H9 (cell line): ENCODE measurements around the gene PLCB1. TPM values are rescaled to one million over a fixed set of nuclear protein-coding genes. Genes with fewer than 3 reads are reported as not detected.

ENCODE experiments used
- DNase-seq: peaks from one replicate; pipeline ENCODE4 v3.0.0-alpha.2; 2017
- H2AFZ ChIP-seq: one replicate; pipeline ENCODE4 v1.6.1; 2013; ENCODE audit warnings: mild to moderate bottlenecking, low read length, control low read depth, moderate library complexity
- H2AK5ac ChIP-seq: 2 replicates; pipeline ENCODE4 v1.6.1; 2013; ENCODE audit warnings: low read length, control low read depth, mixed read lengths; ENCODE audit not compliant: insufficient read length
- H2BK120ac ChIP-seq: one replicate; pipeline ENCODE4 v1.6.1; 2013; ENCODE audit warnings: low read depth, mild to moderate bottlenecking, low read length, control low read depth, inconsistent platforms; ENCODE audit not compliant: poor library complexity, severe bottlenecking
- H2BK12ac ChIP-seq: 2 replicates; pipeline ENCODE4 v1.6.1; 2013; ENCODE audit warnings: low read length, control low read depth, mixed read lengths, low read depth; ENCODE audit not compliant: insufficient read length
- H2BK15ac ChIP-seq: 2 replicates; pipeline ENCODE4 v1.6.1; 2013; ENCODE audit warnings: low read depth, low read length, control low read depth
- H2BK20ac ChIP-seq: one replicate; pipeline ENCODE4 v1.6.1; 2013; ENCODE audit warnings: low read depth, mild to moderate bottlenecking, low read length, control low read depth, inconsistent platforms; ENCODE audit not compliant: poor library complexity, severe bottlenecking
- H2BK5ac ChIP-seq: 2 replicates; pipeline ENCODE4 v1.6.1; 2013; ENCODE audit warnings: low read length, control low read depth, mixed read lengths; ENCODE audit not compliant: insufficient read length
- H3K14ac ChIP-seq: 2 replicates; pipeline ENCODE4 v1.6.1; 2013; ENCODE audit warnings: low read length, control low read depth; ENCODE audit not compliant: insufficient read depth
- H3K18ac ChIP-seq: 2 replicates; pipeline ENCODE4 v1.6.1; 2013; ENCODE audit warnings: low read depth, mild to moderate bottlenecking, mixed read lengths, low read length, control low read depth; ENCODE audit not compliant: insufficient read length
- H3K23ac ChIP-seq: 2 replicates; pipeline ENCODE4 v1.6.1; 2013; ENCODE audit warnings: low read length, control low read depth, mixed read lengths, low read depth; ENCODE audit not compliant: insufficient read length
- H3K23me2 ChIP-seq: 2 replicates; pipeline ENCODE4 v1.6.1; 2013; ENCODE audit warnings: low read depth, mild to moderate bottlenecking, mixed read lengths, low read length, control low read depth; ENCODE audit not compliant: insufficient read length, poor library complexity, severe bottlenecking
- H3K27ac ChIP-seq: 2 replicates; pipeline ENCODE4 v1.5.1; 2013; ENCODE audit warnings: low read length, control low read depth, mixed read lengths, low read depth; ENCODE audit not compliant: insufficient read length
- H3K27me3 ChIP-seq: 2 replicates; pipeline ENCODE4 v1.6.1; 2013; ENCODE audit warnings: low read length, control low read depth, inconsistent platforms; ENCODE audit not compliant: insufficient read depth
- H3K4ac ChIP-seq: 2 replicates; pipeline ENCODE4 v1.6.1; 2013; ENCODE audit warnings: low read depth, mild to moderate bottlenecking, control low read depth, inconsistent platforms, low read length, moderate library complexity
- H3K4me1 ChIP-seq: 2 replicates; pipeline ENCODE4 v1.6.1; 2013; ENCODE audit warnings: low read length, control low read depth, inconsistent platforms; ENCODE audit not compliant: insufficient read depth
- H3K4me2 ChIP-seq: 2 replicates; pipeline ENCODE4 v1.6.1; 2013; ENCODE audit warnings: low read length, control low read depth, mixed read lengths; ENCODE audit not compliant: insufficient read length, insufficient read depth
- H3K56ac ChIP-seq: 2 replicates; pipeline ENCODE4 v1.6.1; 2013; ENCODE audit warnings: low read depth, mild to moderate bottlenecking, mixed read lengths, low read length, control low read depth; ENCODE audit not compliant: insufficient read length
- H3K79me1 ChIP-seq: 2 replicates; pipeline ENCODE4 v1.6.1; 2013; ENCODE audit warnings: low read depth, mild to moderate bottlenecking, moderate library complexity, low read length, control low read depth, inconsistent platforms; ENCODE audit not compliant: insufficient read depth, poor library complexity, severe bottlenecking
- H3K79me2 ChIP-seq: 2 replicates; pipeline ENCODE4 v1.6.1; 2013; ENCODE audit warnings: low read length, control low read depth, inconsistent platforms; ENCODE audit not compliant: insufficient read depth
- H3K9ac ChIP-seq: 2 replicates; pipeline ENCODE4 v1.6.1; 2013; ENCODE audit warnings: low read length, control low read depth, mixed read lengths; ENCODE audit not compliant: insufficient read length; ENCODE audit errors: extremely low read depth
- H3K9me3 ChIP-seq: one replicate; pipeline ENCODE4 v1.6.1; 2013; ENCODE audit warnings: low read depth, low read length, inconsistent platforms; ENCODE audit not compliant: control insufficient read depth
- H3T11ph ChIP-seq: one replicate; pipeline ENCODE4 v1.6.1; 2013; ENCODE audit warnings: mild to moderate bottlenecking, low read length, control low read depth, inconsistent platforms
- H4K20me1 ChIP-seq: one replicate; pipeline ENCODE4 v1.6.1; 2013; ENCODE audit not compliant: control insufficient read depth, insufficient read length, insufficient read depth
- H4K5ac ChIP-seq: 2 replicates; pipeline ENCODE4 v1.6.1; 2013; ENCODE audit warnings: low read depth, mild to moderate bottlenecking, mixed read lengths, low read length, control low read depth; ENCODE audit not compliant: insufficient read length
- H4K8ac ChIP-seq: replicated peaks from 2 replicates; pipeline ENCODE4 v1.6.1; 2013; ENCODE audit warnings: low read length, control low read depth, mixed read lengths, low read depth; ENCODE audit not compliant: insufficient read length
- H4K91ac ChIP-seq: 2 replicates; pipeline ENCODE4 v1.6.1; 2013; ENCODE audit warnings: low read depth, mild to moderate bottlenecking, moderate library complexity, mixed read lengths, low read length, control low read depth; ENCODE audit not compliant: insufficient read length
- H3K27ac Mint-ChIP-seq, 3 experiments: 2 replicates in 2 of 3; 3 replicates in 1 of 3; pipeline ENCODE4 v1.8.0; 2020 to 2021; ENCODE audit warnings: mixed read lengths in 3 of 3, mild to moderate bottlenecking in 1 of 3, moderate library complexity in 1 of 3
- H3K27me3 Mint-ChIP-seq: 2 replicates; pipeline ENCODE4 v1.8.0; 2021; ENCODE audit warnings: low read depth, mild to moderate bottlenecking, moderate library complexity, mixed read lengths
- H3K36me3 Mint-ChIP-seq, 3 experiments: 2 replicates in 2 of 3; 3 replicates in 1 of 3; pipeline ENCODE4 v1.8.0; 2020 to 2021; ENCODE audit warnings: low read depth in 3 of 3, mixed read lengths in 3 of 3; ENCODE audit not compliant: insufficient read depth in 1 of 3
- H3K4me1 Mint-ChIP-seq, 2 experiments: 2 replicates each; pipeline ENCODE4 v1.8.0; 2020; ENCODE audit warnings: mixed read lengths in 2 of 2
- H3K4me3 Mint-ChIP-seq, 2 experiments: 2 replicates in 1 of 2; 3 replicates in 1 of 2; pipeline ENCODE4 v1.8.0; 2020 to 2021; ENCODE audit warnings: mild to moderate bottlenecking in 2 of 2, mixed read lengths in 2 of 2, moderate library complexity in 1 of 2
- H3K9me3 Mint-ChIP-seq, 2 experiments: 2 replicates in 1 of 2; 3 replicates in 1 of 2; pipeline ENCODE4 v1.8.0; 2020; ENCODE audit warnings: mild to moderate bottlenecking in 2 of 2, mixed read lengths in 2 of 2, moderate library complexity in 1 of 2
- WGBS: extraction: QIAGEN DNeasy Blood & Tissue Kit; methylation state at CpG from one replicate; pipeline ENCODE4 v1.1.7; 2013; ENCODE audit warnings: missing lambda C conversion rate, low lambda C conversion rate, mixed read lengths; ENCODE audit not compliant: insufficient read length; ENCODE audit errors: extremely low coverage; 5-methylcytosine and 5-hydroxymethylcytosine counted together
- total RNA-seq: library from RNA; stranded (reverse); gene quantifications from 2 replicates; pipeline ENCODE4 v1.2.1, GENCODE V29; 2021
- TF ChIP-seq, protein P1 (sequence below): fragments of 200-600 bp; sonication (generic); conservative IDR thresholded peaks from 3 replicates; pipeline ENCODE4 v1.8.0; 2021; ENCODE audit warnings: antibody characterized with exemption, mild to moderate bottlenecking

The PLCB1 gene
- total RNA-seq, 1 experiment from 2014 or later: 11.5 TPM

DNA sequence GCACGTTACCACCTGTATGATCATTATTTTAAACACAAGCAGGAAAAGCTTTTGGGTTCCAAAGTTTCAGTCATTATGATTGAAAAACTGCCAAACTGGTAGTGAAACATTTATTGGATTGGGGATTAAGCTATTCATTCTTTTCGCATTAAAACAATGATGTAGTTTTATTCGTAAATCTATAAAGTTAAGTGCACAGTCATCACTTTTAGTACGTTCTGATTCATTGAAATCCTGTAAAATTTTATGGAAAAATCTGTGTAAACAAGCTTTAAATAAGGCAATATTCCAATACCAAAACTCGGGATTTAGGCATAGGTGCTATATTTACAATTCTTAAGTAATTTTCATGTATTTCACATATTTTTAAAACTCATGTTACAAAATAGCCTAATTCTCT is 379.9 kb downstream of the PLCB1 start:
- no peak overlapping the region for H2AFZ ChIP-seq
- no peaks in the 10 kb centered on the region for H3K79me2 ChIP-seq
- no peaks in the 10 kb centered on the region for H3K79me1 ChIP-seq
- no peak overlapping the region for H3K23ac ChIP-seq
- no peaks in the 10 kb centered on the region for H3K9me3 ChIP-seq
- H3K9ac ChIP-seq: no peak overlapping the region
- no peak overlapping the region for H3K14ac ChIP-seq
- H3K18ac ChIP-seq: no peak overlapping the region
- H3K23me2 ChIP-seq: no peaks in the 10 kb centered on the region
- no peak overlapping the region for H3K27ac Mint-ChIP-seq
- H4K20me1 ChIP-seq: no peaks in the 10 kb centered on the region
- no peaks in the 10 kb centered on the region for H3K27me3 Mint-ChIP-seq
- H2BK12ac ChIP-seq: no peak overlapping the region
- H3K9me3 Mint-ChIP-seq: peaks cover 0 to 6% of the 10 kb centered on the region in 2 experiments; a peak in 2 of 5 replicates
- H3K4me3 Mint-ChIP-seq: no peak overlapping the region
- H3K4me1 ChIP-seq: no peaks in the 10 kb centered on the region
- no peak overlapping the region for H4K5ac ChIP-seq
- no peak overlapping the region for H2BK20ac ChIP-seq
- H3T11ph ChIP-seq: no peak overlapping the region
- no peaks in the 10 kb centered on the region for H3K27me3 ChIP-seq
- WGBS: no CpG with 5 or more reads among the region's 5 CpGs
- no peak overlapping the region for H2AK5ac ChIP-seq
- no peak overlapping the region for H3K4me2 ChIP-seq
- no peaks in the 10 kb centered on the region for H3K36me3 Mint-ChIP-seq
- H3K4ac ChIP-seq: no peak overlapping the region
- H2BK5ac ChIP-seq: no peak overlapping the region
- no peak overlapping the region for H4K91ac ChIP-seq
- no peaks in the 10 kb centered on the region for H3K4me1 Mint-ChIP-seq
- DNase-seq: no peak
- no peak overlapping the region for H3K27ac ChIP-seq
- no peak overlapping the region for H2BK120ac ChIP-seq
- no peak overlapping the region for H2BK15ac ChIP-seq
- TF ChIP-seq, protein P1, sequence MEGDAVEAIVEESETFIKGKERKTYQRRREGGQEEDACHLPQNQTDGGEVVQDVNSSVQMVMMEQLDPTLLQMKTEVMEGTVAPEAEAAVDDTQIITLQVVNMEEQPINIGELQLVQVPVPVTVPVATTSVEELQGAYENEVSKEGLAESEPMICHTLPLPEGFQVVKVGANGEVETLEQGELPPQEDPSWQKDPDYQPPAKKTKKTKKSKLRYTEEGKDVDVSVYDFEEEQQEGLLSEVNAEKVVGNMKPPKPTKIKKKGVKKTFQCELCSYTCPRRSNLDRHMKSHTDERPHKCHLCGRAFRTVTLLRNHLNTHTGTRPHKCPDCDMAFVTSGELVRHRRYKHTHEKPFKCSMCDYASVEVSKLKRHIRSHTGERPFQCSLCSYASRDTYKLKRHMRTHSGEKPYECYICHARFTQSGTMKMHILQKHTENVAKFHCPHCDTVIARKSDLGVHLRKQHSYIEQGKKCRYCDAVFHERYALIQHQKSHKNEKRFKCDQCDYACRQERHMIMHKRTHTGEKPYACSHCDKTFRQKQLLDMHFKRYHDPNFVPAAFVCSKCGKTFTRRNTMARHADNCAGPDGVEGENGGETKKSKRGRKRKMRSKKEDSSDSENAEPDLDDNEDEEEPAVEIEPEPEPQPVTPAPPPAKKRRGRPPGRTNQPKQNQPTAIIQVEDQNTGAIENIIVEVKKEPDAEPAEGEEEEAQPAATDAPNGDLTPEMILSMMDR: no peak
- no peak overlapping the region for H4K8ac ChIP-seq
- no peak overlapping the region for H3K56ac ChIP-seq
